K562 (cell line): ENCODE results near the gene ARHGAP10.

Source experiments
- ATF7 ChIP-seq: fragments of 450-650 bp; IDR thresholded peaks from 2 replicates; pipeline ENCODE4 v1.7.1; 2014; ENCODE audit warnings: mild to moderate bottlenecking, moderate library complexity
- CTCF ChIP-seq, 3 experiments: IDR thresholded peaks in 2 of 3; conservative IDR thresholded peaks in 1 of 3; 2 replicates each; pipeline ENCODE4 v1.5.1; 2011 to 2012; ENCODE audit warnings: low read length in 3 of 3, mild to moderate bottlenecking in 3 of 3, control low read depth in 2 of 3, improper control_type of control experiment in 1 of 3, inconsistent platforms in 1 of 3, low read depth in 1 of 3, mixed read lengths in 1 of 3, moderate library complexity in 1 of 3; ENCODE audit not compliant: insufficient read depth in 2 of 3
- DLX4 ChIP-seq: fragments of 250-450 bp; sonication (Bioruptor Pico); IDR thresholded peaks from 2 replicates; pipeline ENCODE4 v1.6.1; 2021; ENCODE audit warnings: mild to moderate bottlenecking
- KDM4B ChIP-seq, 2 experiments: fragments of 450-650 bp in 1 of 2; sonication (generic) in 1 of 2; IDR thresholded peaks; 2 replicates each; pipeline ENCODE4 v1.6.1; 2016 to 2017; ENCODE audit warnings: borderline replicate concordance in 2 of 2, antibody characterized with exemption in 1 of 2, low read depth in 1 of 2, mild to moderate bottlenecking in 1 of 2
- NR2C2 ChIP-seq, 2 experiments: fragments of 200-800 bp in 1 of 2; sonication (Bioruptor generic) in 1 of 2; sonication (generic) in 1 of 2; formaldehyde crosslinking in 1 of 2; IDR thresholded peaks; 2 replicates each; pipeline versions ENCODE4 v1.6.1 to v1.8.0; 2016 to 2022; ENCODE audit warnings: mild to moderate bottlenecking in 1 of 2, missing compliant biosample characterization in 1 of 2, missing genetic modification characterization in 1 of 2, missing genetic modification reagents in 1 of 2
- RB1 ChIP-seq: fragments of 450-650 bp; IDR thresholded peaks from 2 replicates; pipeline ENCODE4 v1.6.1; 2017; ENCODE audit warnings: low read depth, mild to moderate bottlenecking
- SIX5 ChIP-seq, 2 experiments: IDR thresholded peaks; 2 replicates each; pipeline ENCODE4 v1.6.1; 2011; ENCODE audit warnings: low read length in 2 of 2, borderline replicate concordance in 1 of 2, low read depth in 1 of 2, mild to moderate bottlenecking in 1 of 2, moderate library complexity in 1 of 2; ENCODE audit not compliant: insufficient read depth in 1 of 2
- STAT6 ChIP-seq: sonication (generic); formaldehyde crosslinking; IDR thresholded peaks from 2 replicates; pipeline ENCODE4 v1.8.1; 2023; ENCODE audit warnings: mild to moderate bottlenecking, missing genetic modification reagents
- TF ChIP-seq, protein P1 (sequence below): sonication (generic); formaldehyde crosslinking; IDR thresholded peaks from 2 replicates; pipeline ENCODE4 v1.8.0; 2022; ENCODE audit warnings: mild to moderate bottlenecking, low read depth, missing genetic modification reagents

DNA sequence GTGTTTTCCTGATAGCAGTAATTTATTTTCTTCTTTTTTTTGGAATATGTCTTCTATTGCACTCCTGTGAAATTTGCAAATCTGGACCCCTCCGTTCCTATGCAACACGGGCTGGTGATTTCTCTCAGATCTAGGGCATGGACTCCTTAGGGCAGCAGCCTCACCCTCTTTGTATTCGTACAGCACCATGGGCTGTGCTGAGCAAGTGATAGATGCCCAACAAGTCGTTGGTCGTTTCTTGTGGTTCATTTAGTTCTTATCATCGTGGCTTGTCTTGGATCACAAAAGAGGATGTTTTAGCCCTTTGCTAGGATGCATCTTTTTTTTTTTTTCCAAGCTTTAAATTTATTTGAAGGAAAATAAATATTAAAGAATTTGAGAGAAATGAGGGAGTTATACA is 82.1 kb downstream of the ARHGAP10 start:
- TF ChIP-seq, protein P1, sequence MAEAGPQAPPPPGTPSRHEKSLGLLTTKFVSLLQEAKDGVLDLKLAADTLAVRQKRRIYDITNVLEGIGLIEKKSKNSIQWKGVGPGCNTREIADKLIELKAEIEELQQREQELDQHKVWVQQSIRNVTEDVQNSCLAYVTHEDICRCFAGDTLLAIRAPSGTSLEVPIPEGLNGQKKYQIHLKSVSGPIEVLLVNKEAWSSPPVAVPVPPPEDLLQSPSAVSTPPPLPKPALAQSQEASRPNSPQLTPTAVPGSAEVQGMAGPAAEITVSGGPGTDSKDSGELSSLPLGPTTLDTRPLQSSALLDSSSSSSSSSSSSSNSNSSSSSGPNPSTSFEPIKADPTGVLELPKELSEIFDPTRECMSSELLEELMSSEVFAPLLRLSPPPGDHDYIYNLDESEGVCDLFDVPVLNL = no peak
- no peak for TF ChIP-seq CTCF (IDR thresholded peaks at IDR 0.05 in 2 of 3, conservative IDR thresholded peaks at IDR 0.05 in 1 of 3; ENCODE audit: insufficient read depth in 2 of 3, low read depth in 1 of 3, low read length in 3 of 3)
- TF ChIP-seq RB1 = no peak
- no peak for TF ChIP-seq NR2C2 (CRISPR knock-in tag; IDR thresholded peaks at IDR 0.05)
- TF ChIP-seq NR2C2 (tag; IDR thresholded peaks at IDR 0.05) = no peak
- no peak for TF ChIP-seq ATF7
- TF ChIP-seq SIX5 (IDR thresholded peaks at IDR 0.05; ENCODE audit: borderline replicate concordance in 1 of 2, insufficient read depth in 1 of 2, low read depth in 1 of 2, low read length in 2 of 2) = no peak
- TF ChIP-seq KDM4B (IDR thresholded peaks at IDR 0.05; ENCODE audit: borderline replicate concordance in 2 of 2, low read depth in 1 of 2) = no peak
- TF ChIP-seq DLX4 = no peak
- TF ChIP-seq STAT6 (CRISPR knock-in tag) = no peak
